RWPE2 (cell line): ENCODE results near the gene ZCRB1.

Source experiments
- ATAC-seq: fragments of 200-7000 bp; cut with Tn5 transposase; 3 replicates; pipeline ENCODE4 v1.9.1; 2021; ENCODE audit warnings: low read depth
- DNase-seq: peaks from one replicate; pipeline ENCODE4 v3.0.0-alpha.2; 2020; ENCODE audit warnings: low spot score
- H3K27ac ChIP-seq: fragments of 450-650 bp; 2 replicates; pipeline ENCODE4 v1.5.1; 2017; ENCODE audit warnings: mild to moderate bottlenecking; ENCODE audit not compliant: poor library complexity, severe bottlenecking
- H3K27me3 ChIP-seq: fragments of 250-450 bp; sonication (Bioruptor Pico); 2 replicates; pipeline ENCODE4 v1.5.1; 2021; ENCODE audit warnings: mild to moderate bottlenecking, moderate library complexity; ENCODE audit not compliant: insufficient read depth, poor library complexity, severe bottlenecking
- H3K36me3 ChIP-seq: fragments of 250-450 bp; sonication (Bioruptor Pico); 2 replicates; pipeline ENCODE4 v1.5.1; 2020; ENCODE audit warnings: low read depth, mild to moderate bottlenecking, moderate library complexity
- H3K4me1 ChIP-seq: fragments of 250-450 bp; sonication (Bioruptor Pico); 2 replicates; pipeline ENCODE4 v1.5.1; 2021; ENCODE audit warnings: mild to moderate bottlenecking, moderate library complexity; ENCODE audit not compliant: insufficient read depth, poor library complexity, severe bottlenecking
- H3K4me3 ChIP-seq: fragments of 250-450 bp; sonication (Bioruptor Pico); 2 replicates; pipeline ENCODE4 v1.5.1; 2021; ENCODE audit warnings: mild to moderate bottlenecking, moderate library complexity; ENCODE audit not compliant: severe bottlenecking
- H3K9me3 ChIP-seq: fragments of 250-450 bp; sonication (Bioruptor Pico); 2 replicates; pipeline ENCODE4 v1.5.1; 2021; ENCODE audit warnings: mild to moderate bottlenecking, moderate library complexity; ENCODE audit not compliant: severe bottlenecking
- TF ChIP-seq, protein P1 (sequence below): fragments of 450-650 bp; IDR thresholded peaks from one replicate; pipeline ENCODE4 v1.5.1; 2017; ENCODE audit warnings: mild to moderate bottlenecking, moderate library complexity; ENCODE audit not compliant: poor library complexity, severe bottlenecking

Gene ZCRB1

DNA sequence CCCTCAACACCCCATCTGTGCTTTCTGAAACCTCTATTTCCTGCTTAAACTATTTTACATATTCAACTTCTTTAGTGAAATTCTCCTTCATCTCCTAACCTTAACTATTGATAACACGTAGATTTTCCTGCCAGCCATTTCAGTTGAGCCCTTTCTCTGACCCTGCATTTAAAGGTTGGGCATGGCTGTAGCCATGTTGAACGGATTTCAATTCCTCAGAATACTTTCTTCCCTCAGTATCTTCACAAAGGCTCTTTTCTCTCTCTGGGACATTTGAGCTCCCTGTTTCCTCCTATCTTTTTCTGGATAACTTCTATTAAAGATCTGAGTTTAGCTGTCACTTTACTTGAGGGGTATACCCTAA, 1.3 kb upstream of the ZCRB1 start:
- peaks cover 30% of the 10 kb centered on the region for H3K36me3 ChIP-seq
- DNase-seq = no peak
- peak overlapping the region; percentile 77 for H3K4me3 ChIP-seq
- H3K9me3 ChIP-seq = no peaks in the 10 kb centered on the region
- H3K27ac ChIP-seq = peak overlapping the region; percentile 56
- H3K27me3 ChIP-seq = no peaks in the 10 kb centered on the region
- no peak for ATAC-seq
- TF ChIP-seq, protein P1, sequence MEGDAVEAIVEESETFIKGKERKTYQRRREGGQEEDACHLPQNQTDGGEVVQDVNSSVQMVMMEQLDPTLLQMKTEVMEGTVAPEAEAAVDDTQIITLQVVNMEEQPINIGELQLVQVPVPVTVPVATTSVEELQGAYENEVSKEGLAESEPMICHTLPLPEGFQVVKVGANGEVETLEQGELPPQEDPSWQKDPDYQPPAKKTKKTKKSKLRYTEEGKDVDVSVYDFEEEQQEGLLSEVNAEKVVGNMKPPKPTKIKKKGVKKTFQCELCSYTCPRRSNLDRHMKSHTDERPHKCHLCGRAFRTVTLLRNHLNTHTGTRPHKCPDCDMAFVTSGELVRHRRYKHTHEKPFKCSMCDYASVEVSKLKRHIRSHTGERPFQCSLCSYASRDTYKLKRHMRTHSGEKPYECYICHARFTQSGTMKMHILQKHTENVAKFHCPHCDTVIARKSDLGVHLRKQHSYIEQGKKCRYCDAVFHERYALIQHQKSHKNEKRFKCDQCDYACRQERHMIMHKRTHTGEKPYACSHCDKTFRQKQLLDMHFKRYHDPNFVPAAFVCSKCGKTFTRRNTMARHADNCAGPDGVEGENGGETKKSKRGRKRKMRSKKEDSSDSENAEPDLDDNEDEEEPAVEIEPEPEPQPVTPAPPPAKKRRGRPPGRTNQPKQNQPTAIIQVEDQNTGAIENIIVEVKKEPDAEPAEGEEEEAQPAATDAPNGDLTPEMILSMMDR = no peak
- peaks cover 3% of the 10 kb centered on the region for H3K4me1 ChIP-seq

DNA sequence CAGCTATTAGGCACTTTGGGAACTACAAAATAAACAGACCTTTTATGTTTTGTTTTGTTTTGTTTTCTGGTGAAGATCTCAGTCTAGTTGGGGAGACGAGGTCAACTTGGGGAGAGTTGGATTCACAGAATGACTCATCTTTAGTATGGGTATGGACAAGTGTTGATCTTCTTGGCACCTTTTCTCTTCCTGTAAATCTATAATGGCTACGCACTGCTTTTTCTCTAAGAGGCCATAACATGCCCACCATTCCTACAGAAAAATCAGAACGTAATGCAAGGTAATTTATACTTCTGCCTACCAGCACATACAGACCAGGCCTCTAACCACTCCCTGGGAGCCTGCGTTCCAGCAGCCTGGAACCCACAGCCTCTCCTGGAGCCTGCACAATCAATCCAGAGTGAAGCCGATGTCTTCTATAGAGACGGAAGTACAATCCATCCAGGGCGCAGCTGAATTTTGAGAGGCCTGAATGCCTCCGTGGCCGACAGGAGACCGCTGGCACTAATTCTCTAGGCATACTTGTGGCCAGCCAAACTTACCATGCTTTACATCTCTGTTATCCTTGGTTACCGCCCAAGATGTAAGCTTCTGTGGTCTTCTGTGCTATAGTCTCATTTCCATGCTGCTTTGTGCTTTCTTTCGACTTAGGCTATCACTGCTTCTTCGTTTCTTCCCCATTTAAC, 790 bp upstream of the ZCRB1 start:
- ATAC-seq (peak; percentile 26; the same call in 2 of the 3 replicates), DNase-seq (no peak)
- Histone ChIP-seq H3K27me3 (no peaks in the 10 kb centered on the region), H3K9me3 (no peaks in the 10 kb centered on the region), H3K27ac (peak overlapping the region; percentile 56), H3K4me3 (peak overlapping the region; percentile 77), H3K4me1 (peaks cover 3% of the 10 kb centered on the region), H3K36me3 (peaks cover 35% of the 10 kb centered on the region)
- TF ChIP-seq, protein P1 = no peak

DNA sequence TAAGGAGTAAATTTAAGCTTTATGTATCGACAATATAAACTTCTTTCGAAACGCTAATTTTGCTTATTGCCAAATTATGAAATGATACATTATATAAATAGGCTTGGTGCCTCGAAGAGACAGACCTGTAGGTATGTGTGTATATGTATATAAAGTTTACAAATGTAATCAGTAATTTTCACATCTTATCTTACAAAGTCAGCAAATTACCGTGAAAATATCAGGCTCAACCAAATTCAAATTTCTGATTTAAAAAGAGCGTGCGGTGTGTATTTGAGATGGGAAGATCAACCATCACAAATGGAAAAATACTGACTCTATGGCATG, 605 bp downstream of the ZCRB1 start:
- Histone ChIP-seq H3K9me3 (no peaks in the 10 kb centered on the region), H3K27ac (peak overlapping the region; percentile 56), H3K27me3 (no peaks in the 10 kb centered on the region), H3K36me3 (peaks cover 45% of the 10 kb centered on the region), H3K4me1 (no peaks in the 10 kb centered on the region), H3K4me3 (peak overlapping the region; percentile 77)
- no peak for ATAC-seq
- no peak for DNase-seq
- TF ChIP-seq, protein P1 = no peak

DNA sequence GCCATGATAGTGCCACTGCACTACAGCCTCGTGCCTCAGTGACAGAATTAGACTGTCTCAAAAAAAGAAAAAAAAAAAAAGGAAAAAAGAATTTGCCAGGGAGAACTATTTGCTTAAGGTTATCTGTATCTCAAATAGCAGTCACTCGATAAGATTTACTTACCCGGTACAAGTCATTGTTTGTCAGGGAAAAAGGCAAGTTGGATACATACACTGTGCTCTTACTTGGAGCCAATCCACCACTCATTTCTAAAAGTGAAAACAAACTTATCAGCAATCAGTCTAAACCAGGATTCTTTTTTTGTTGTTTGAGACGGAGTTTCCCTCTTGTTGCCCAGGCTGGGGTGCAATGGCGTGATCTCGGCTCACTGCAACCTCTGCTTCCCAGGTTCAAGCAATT, 2.0 kb downstream of the ZCRB1 start:
- H3K27me3 ChIP-seq = no peaks in the 10 kb centered on the region
- no peak for ATAC-seq
- H3K36me3 ChIP-seq = peaks cover 40% of the 10 kb centered on the region
- no peaks in the 10 kb centered on the region for H3K4me1 ChIP-seq
- DNase-seq = no peak
- no peak overlapping the region for H3K4me3 ChIP-seq
- TF ChIP-seq, protein P1 = no peak
- H3K27ac ChIP-seq = no peak overlapping the region
- no peaks in the 10 kb centered on the region for H3K9me3 ChIP-seq

DNA sequence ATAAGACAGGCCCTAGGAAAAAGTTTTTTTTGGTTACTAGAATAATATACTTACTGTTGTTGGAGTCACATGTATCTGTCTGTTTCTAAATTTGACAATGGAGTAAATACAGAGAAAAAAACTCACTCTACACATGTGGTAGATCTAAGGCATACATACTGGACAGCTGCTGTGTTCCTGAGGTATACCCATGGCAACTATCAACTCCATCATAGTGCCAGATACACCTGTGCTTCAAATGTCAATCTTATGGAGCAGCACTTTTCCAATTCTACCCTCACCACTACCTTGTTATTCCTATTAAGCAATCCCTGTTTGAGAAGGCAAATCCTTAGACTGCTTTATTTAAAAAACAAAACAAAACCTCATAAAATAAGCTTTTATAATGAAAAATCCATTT, 3.3 kb downstream of the ZCRB1 start:
- Histone ChIP-seq H3K9me3 (no peaks in the 10 kb centered on the region), H3K4me3 (no peak overlapping the region), H3K4me1 (no peaks in the 10 kb centered on the region), H3K27ac (no peak overlapping the region), H3K27me3 (no peaks in the 10 kb centered on the region), H3K36me3 (peaks cover 35% of the 10 kb centered on the region)
- TF ChIP-seq, protein P1 = no peak
- ATAC-seq (no peak), DNase-seq (no peak)
